ENCODE results near the gene CHERP. TPM values are rescaled to one million over a fixed set of nuclear protein-coding genes. Genes with fewer than 3 reads are reported as not detected.

The CHERP gene
- total RNA-seq, 1 experiment from 2014 or later: 13.4 TPM

GRCh38 chr19:16537111-16537510, 5.1 kb downstream of the CHERP start:
- ATAC-seq (no peak), DNase-seq (no peak)
- Histone ChIP-seq H3K36me3 (ENCODE audit: low read depth, low read length) (peaks cover 55% of the 10 kb centered on the region), H3K27ac (ENCODE audit: low read length) (no peak overlapping the region), H3K9me2 (replicated peaks; ENCODE audit: low read length) (no peaks in the 10 kb centered on the region), H3K4me2 (ENCODE audit: low read length) (no peak overlapping the region), H3K9ac (ENCODE audit: low read length) (no peak overlapping the region), H3F3A (ENCODE audit: low read length, unreplicated experiment) (no peaks in the 10 kb centered on the region), H3K9me3 (ENCODE audit: low read length) (no peaks in the 10 kb centered on the region), H3K4me1 (ENCODE audit: insufficient read depth, low read length) (peaks cover 13% of the 10 kb centered on the region), H3K27me3 (ENCODE audit: low read length) (no peaks in the 10 kb centered on the region), H3K79me2 (ENCODE audit: low read length) (peaks cover 71% of the 10 kb centered on the region), H3K4me3 (ENCODE audit: low read length) (no peak overlapping the region), H2AFZ (ENCODE audit: low read length) (no peak overlapping the region), H4K20me1 (ENCODE audit: low read length) (peaks cover 44% of the 10 kb centered on the region)
- intact Hi-C loops (cut with micrococcal nuclease): no loop called here
- CTCF ChIA-PET: no interaction called here
- POLR2A ChIA-PET (ENCODE audit: unreplicated experiment): no interaction called here
- TF ChIP-seq EZH2 (IDR thresholded peaks at IDR 0.05; ENCODE audit: low read length, unreplicated experiment) (no peak), EZH2phosphoT487 (IDR thresholded peaks at IDR 0.05; ENCODE audit: borderline replicate concordance, low read length) (no peak), CTCF (conservative IDR thresholded peaks at IDR 0.05; ENCODE audit: low read depth, low read length) (no peak)
- no TSS peak for BruUV-seq (replicated peaks)

GRCh38 chr19:16536130-16536529, 6.1 kb downstream of the CHERP start:
- H4K20me1 ChIP-seq (ENCODE audit: low read length): peaks cover 40% of the 10 kb centered on the region
- POLR2A ChIA-PET (ENCODE audit: unreplicated experiment): no interaction called here
- no peak for TF ChIP-seq EZH2 (IDR thresholded peaks at IDR 0.05; ENCODE audit: low read length, unreplicated experiment)
- TF ChIP-seq CTCF (conservative IDR thresholded peaks at IDR 0.05; ENCODE audit: low read depth, low read length): no peak
- TF ChIP-seq EZH2phosphoT487 (IDR thresholded peaks at IDR 0.05; ENCODE audit: borderline replicate concordance, low read length): no peak

GRCh38 chr19:16535381-16535780, 6.9 kb downstream of the CHERP start:
- ChIA-PET POLR2A (ENCODE audit: unreplicated experiment) (no interaction called here), CTCF (no interaction called here)
- Histone ChIP-seq H3K9ac (ENCODE audit: low read length) (no peak overlapping the region), H3K9me2 (replicated peaks; ENCODE audit: low read length) (no peaks in the 10 kb centered on the region), H3K4me1 (ENCODE audit: insufficient read depth, low read length) (peaks cover 5% of the 10 kb centered on the region; the same call in 1 of the 2 replicates), H3K36me3 (ENCODE audit: low read depth, low read length) (peaks cover 70% of the 10 kb centered on the region), H3K4me2 (ENCODE audit: low read length) (no peak overlapping the region), H4K20me1 (ENCODE audit: low read length) (peaks cover 34% of the 10 kb centered on the region), H3K79me2 (ENCODE audit: low read length) (peaks cover 54% of the 10 kb centered on the region), H3K27me3 (ENCODE audit: low read length) (no peaks in the 10 kb centered on the region), H3F3A (ENCODE audit: low read length, unreplicated experiment) (no peaks in the 10 kb centered on the region), H3K4me3 (ENCODE audit: low read length) (no peak overlapping the region), H3K9me3 (ENCODE audit: low read length) (no peaks in the 10 kb centered on the region), H2AFZ (ENCODE audit: low read length) (no peak overlapping the region), H3K27ac (ENCODE audit: low read length) (no peak overlapping the region)
- ATAC-seq: no peak
- BruUV-seq (replicated peaks): no TSS peak
- TF ChIP-seq EZH2 (IDR thresholded peaks at IDR 0.05; ENCODE audit: low read length, unreplicated experiment) (no peak), EZH2phosphoT487 (IDR thresholded peaks at IDR 0.05; ENCODE audit: borderline replicate concordance, low read length) (no peak), CTCF (conservative IDR thresholded peaks at IDR 0.05; ENCODE audit: low read depth, low read length) (no peak)
- intact Hi-C loops (cut with micrococcal nuclease): no loop called here
- DNase-seq: no peak

More at GRCh38 chr19:16536130-16536529, 6.1 kb downstream of the CHERP start:
- Histone ChIP-seq H3K79me2 (ENCODE audit: low read length) (peaks cover 61% of the 10 kb centered on the region), H3K4me1 (ENCODE audit: insufficient read depth, low read length) (peaks cover 12% of the 10 kb centered on the region), H3K4me3 (ENCODE audit: low read length) (no peak overlapping the region), H3F3A (ENCODE audit: low read length, unreplicated experiment) (no peaks in the 10 kb centered on the region), H3K9ac (ENCODE audit: low read length) (no peak overlapping the region), H3K27me3 (ENCODE audit: low read length) (no peaks in the 10 kb centered on the region), H3K36me3 (ENCODE audit: low read depth, low read length) (peaks cover 64% of the 10 kb centered on the region), H2AFZ (ENCODE audit: low read length) (no peak overlapping the region), H3K9me3 (ENCODE audit: low read length) (no peaks in the 10 kb centered on the region), H3K4me2 (ENCODE audit: low read length) (no peak overlapping the region), H3K27ac (ENCODE audit: low read length) (no peak overlapping the region), H3K9me2 (replicated peaks; ENCODE audit: low read length) (no peaks in the 10 kb centered on the region)
- CTCF ChIA-PET: no interaction called here
- BruUV-seq (replicated peaks): no TSS peak
- intact Hi-C loops (cut with micrococcal nuclease): no loop called here
- no peak for DNase-seq
- no peak for ATAC-seq

Data from PC-3 (cell line).